Measurements from ENCODE around the gene RIMS3.
A peak's percentile ranks its signal among the peaks of the same experiment; 100 is the strongest.

RIMS3 gene

GRCh38 chr1:40691538-40692428 is 26.3 kb upstream of the RIMS3 start, which contains the start of gene NFYC:
Gene NFYC, plus strand, starts transcription at chr1:40691704. Its CDS starts 47,140 bp downstream, at chr1:40738844.
- peak; percentile 97 for DNase-seq (ENCODE audit: low read depth)

DNA sequence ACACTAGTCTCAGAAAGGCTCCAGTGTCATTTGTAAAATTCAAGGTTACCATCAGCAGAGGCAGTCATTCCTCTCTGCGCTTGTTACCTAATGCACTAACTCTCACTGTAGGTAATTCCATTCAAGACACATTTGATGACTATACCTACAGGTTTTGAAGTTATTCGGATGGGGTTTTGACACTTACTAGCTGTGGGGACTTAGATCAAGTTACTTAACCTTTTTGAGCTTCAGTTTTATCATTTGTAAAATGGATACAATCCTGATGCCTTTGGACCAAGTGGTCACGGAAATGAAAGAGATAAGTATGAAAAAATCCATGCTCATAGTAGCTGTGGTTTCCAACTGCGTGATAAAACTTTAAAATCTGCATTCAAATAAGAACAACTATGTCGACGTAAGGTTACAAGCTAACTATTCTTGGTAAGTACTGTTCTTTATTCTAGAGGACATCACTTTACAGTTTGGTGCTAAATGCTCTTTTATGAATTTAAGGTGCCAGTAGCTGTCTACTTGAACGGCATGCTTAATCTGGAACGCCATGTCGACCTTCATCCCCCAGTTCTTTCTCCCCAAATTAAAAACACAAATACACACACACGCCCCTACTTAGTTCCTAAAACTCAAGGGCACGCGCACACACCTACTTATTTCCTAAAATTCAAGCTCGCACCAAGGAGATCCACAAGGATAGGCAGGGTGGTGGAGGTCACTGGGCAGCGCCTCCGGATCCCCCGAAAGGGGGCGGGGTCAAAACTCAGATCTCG is 25.5 kb upstream of the RIMS3 start:
- DNase-seq (ENCODE audit: low read depth): peak; percentile 12

- DNase-seq (ENCODE audit: low read depth): no peak
Observed at GRCh38 chr1:40689737-40690136, 24.3 kb upstream of the RIMS3 start.

GRCh38 chr1:40687661-40688060 is 22.2 kb upstream of the RIMS3 start:
- DNase-seq (ENCODE audit: low read depth): no peak

DNA sequence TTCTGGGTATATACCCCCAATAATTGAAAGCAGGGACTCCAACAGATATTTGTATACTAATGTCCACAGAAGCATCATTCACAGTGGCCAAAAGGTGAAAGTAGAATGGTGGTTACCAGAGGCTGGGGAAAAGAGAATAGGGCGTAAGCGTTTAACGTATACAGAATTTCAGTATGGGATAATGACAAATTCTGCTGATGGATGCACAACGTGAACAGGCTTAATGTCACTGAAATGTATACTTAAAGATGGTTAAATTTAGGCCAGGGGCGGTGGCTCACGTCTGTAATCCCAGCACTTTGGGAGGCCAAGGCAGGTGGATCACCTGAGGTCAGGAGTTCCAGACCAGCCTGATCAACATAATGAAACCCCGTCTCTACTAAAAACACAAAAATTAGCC is 21.6 kb upstream of the RIMS3 start:
- DNase-seq (ENCODE audit: low read depth): no peak

DNA sequence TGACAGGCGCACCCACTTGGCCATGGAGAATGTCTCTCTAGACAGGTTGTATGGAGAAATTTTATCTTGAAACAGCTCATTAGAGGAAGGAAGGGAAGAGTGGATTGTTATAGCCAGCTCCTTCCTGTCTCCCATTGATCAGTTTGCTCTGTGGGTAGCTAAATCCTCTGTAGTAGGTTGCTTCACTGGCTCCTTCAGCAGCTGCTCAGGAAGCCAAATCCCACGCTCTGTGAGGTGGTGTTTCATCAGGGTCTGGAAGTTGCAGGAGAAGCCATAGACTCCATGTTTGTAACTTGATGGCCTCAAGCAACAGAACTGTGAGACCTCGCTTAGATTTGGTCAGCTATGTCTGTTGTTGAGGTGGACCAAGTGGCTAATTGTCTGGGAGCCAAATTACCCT is 19.2 kb upstream of the RIMS3 start:
- DNase-seq (ENCODE audit: low read depth): no peak

DNA sequence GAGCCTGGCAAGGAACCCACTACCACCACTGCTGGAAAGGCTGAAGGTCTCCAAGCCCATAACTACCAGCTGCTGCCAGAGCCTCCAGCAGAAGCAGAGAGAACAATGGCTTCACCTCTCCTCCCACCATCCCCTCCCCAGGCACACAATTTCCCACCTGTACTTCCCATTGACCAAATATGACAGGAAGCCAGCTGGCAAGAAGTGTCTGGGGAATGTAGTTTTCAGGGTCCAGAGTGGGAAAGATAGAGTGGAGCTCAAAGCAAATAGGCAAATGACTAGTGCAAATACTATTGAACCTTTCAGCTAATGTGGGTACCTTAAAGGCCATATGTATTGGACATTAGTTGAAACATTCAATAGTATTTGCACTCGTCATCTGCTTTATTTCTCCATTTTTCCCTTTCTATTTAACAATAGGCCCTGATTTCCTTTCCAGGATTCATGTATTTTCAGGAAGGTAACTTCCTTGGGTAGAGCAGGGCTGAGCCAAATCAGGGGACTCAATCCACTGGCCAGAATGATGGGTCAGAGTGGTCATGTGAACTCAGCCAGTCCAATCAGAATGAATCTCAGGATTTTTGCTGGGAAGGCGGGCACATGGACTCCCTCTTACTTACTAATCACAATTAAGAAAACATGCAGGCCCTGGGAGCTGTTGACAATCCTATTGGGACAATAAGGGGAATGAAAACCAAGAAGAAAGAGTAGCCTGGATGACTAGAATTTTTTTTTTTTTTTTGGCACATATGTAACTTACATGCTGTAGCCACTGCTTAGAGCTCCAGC is 13.9 kb upstream of the RIMS3 start:
- DNase-seq (ENCODE audit: low read depth): no peak

DNA sequence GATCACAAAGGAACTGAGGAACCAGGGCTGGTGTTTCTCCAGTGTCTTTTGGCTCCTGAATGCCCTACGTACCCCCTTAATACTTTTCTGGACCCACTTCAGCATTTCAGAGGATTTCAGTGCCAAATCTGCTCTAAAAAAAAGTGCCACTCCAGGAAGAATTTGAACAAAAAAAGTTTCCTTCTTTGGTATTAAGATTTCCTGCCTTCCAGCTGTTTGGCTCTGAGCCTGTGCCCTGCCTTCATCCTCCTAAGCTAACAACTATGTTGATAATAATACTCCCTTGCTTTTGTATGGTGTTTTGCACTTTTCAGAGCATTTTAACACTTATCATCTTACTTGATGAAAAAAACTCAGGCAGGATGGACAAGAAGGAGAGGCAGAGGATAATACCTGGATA is 11.0 kb upstream of the RIMS3 start:
- DNase-seq (ENCODE audit: low read depth): no peak

- DNase-seq (ENCODE audit: low read depth): no peak
Observed at GRCh38 chr1:40673452-40673851, 8.0 kb upstream of the RIMS3 start.

DNA sequence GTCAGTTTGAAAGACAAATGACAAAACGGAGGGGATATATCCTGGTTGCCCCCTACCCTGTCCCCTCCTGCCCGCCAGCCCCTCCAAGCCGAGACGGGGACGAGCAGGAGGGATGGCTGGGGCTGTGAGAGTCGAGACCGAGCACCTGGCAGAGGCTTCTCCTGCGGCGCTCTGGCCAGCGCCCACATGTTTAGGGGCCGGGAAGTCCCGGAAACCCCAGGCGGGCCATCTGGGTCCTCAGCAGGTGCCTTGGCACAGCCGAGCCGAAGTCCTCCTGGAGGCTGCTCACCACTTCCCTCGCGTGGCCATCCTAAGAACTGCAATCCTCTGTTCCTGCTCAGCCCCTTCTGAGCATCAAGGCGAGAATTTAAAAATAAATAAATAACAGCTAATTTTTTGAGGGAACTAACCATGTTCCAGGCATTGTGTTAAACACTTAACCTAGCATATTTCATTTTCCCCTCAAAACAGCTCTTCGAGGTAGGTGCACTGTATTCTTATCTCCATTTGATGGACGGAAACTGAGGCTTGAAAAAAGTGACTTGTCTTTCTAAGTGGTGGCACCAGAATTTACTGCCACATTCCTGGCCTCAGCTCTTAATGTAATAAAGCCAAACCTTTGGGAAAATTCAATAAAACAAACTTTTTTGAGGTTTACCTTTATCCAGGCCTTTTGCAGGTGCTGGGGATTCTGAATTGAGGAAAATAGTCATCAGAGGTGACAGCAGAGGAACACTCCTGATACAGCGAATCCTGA is 3.5 kb upstream of the RIMS3 start:
- DNase-seq (ENCODE audit: low read depth): peak; percentile 45

- no peak for DNase-seq (ENCODE audit: low read depth)
Observed at GRCh38 chr1:40664791-40665190, 691 bp downstream of the RIMS3 start.

DNA sequence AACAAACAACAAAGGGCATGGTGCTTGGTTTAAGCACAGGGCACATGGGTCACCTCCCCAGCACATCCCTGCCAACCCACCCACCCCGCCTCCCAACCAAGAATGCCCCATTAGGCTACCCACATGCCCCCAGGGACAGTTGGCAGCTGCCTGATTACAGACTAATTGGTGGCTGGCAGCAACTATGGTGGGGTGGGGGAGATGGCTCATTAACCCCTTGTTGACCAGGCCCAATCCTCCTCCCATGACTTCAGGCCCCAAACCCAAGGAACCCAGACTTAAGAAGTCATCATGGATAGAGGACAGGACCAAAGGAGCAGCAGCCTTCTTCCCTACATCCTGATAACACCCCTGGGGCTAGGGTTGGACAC is 1.3 kb downstream of the RIMS3 start:
- DNase-seq (ENCODE audit: low read depth): no peak

GRCh38 chr1:40663324-40664166 is 1.9 kb downstream of the RIMS3 start:
- DNase-seq (ENCODE audit: low read depth): no peak

DNA sequence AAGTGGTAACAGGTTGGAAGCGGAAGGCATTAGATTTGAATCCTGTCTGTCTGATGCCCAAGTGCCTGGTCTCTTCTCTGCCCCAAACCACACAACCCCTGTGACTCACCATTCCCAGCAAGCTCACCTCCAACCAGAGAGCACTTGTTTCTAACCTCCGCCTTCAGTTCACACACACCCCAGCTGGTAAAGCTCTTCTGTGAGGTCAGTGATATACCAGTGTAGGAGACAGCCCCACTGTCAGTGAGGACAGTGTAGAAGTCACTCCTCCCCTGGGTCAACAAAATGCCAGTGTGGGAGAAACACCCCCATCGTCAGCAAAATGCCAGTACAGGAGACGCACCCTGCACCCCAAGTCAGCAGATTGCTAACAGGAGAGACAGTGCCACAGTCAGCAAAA is 2.6 kb downstream of the RIMS3 start:
- peak; percentile 50 for DNase-seq (ENCODE audit: low read depth)

DNA sequence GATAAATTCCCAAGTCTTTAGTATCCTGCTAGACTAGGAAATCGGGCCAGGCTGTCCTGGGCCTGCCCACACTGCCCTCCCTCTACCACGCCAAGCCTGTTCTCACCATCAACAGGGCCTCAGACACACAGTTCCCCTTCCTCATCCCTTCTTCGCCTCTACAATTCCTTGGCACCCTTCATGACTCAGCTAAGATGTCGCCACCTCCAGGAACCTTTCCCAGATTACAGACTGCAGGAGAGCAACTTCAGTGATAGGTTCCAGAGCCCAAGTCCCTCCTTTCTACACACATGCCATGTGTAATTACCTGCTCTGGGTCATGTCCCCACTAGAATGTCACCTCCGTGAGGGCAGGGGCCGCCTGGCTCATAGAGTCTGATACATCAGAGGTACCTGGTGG is 3.3 kb downstream of the RIMS3 start:
- peak; percentile 35 for DNase-seq (ENCODE audit: low read depth)

DNA sequence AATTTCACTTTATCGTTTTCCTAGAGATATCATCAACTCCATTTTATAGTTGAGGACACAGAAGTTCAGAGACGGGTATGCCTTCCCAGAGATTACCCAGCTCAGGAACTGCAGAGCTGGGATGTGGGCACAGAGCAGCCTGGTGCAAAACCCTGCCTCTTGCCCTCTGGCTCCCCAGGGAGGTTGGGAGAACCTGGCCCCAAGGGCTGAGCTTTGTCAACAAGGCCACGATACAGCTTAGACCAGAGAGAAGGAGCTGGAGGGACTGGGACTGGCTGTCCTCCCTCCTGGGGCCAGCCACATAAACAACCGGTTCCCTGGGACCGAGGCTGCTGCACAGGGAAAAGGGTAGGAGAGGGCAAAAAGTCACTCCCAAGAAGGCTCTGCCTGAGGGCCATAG is 3.8 kb downstream of the RIMS3 start:
- DNase-seq (ENCODE audit: low read depth): no peak

DNA sequence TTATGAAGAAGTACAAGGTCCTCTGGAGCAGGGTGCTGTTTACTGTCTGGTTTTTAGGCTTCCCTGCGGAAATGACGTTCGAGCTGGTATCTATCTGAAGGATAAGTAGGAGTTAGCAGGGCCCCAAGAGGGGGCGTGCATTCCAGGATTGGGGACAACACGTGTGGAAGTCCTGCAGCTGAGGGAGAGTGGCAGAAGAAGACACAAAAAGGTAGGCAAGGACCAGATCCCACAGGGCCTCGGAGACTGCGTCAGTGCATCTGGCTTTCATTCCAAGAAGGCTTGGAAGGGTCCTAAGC is 5.9 kb downstream of the RIMS3 start:
- DNase-seq (ENCODE audit: low read depth): no peak

DNA sequence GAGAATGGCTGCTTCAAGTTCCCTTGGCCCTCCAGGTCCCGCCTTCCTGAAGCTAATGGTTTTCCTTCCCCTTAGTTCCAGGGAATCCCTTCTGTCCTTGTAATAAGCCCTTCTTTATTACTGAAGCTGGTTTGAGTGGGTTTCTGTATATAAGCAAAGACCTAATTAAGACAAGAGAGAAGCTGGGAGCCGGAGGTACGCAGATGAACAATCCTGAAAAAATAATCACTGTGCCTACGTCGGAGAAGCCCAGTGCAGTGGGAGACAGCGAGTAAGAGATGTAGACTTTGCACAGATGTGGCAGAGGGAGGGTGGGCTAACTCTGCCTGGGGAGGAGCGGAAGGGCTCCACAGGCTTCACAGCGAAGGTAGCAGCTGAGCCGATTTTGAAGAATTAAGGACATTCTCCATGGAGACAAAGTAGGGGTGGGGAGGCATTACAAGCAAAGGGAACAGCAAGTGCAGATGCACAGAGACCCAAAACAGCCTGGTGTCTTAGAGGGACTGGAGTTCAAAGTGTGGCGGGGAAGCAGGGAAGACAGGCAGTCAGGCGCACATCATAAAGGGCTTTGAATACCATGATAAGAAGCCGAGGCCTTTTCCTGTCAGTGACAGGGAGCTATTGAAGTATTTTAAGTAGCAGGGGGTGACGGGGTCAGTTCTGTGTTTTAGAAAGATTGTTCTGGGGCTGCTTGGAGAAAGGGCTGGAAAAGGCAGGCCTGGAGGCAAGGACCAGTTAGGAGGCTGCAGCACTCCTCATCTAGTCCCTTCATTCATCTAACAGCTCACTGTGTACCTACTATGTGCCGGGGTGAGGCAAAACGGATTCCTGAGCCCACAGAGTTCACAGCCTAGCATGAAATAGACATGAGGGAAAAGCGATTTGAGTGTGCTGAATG is 6.5 kb downstream of the RIMS3 start:
- DNase-seq (ENCODE audit: low read depth): no peak

GRCh38 chr1:40657046-40657445 is 8.4 kb downstream of the RIMS3 start:
- DNase-seq (ENCODE audit: low read depth): no peak
